Type B pancreatic cell (in vitro differentiated cells): ENCODE measurements around the gene MRPL46. TPM values are rescaled to one million over a fixed set of nuclear protein-coding genes. Genes with fewer than 3 reads are reported as not detected.
"Not testable (repeated sequence)": the region's sequence is repeated elsewhere in the genome, so short reads cannot be mapped to it uniquely, and the experiment has no call there.

Source experiments
- DNase-seq: peaks from one replicate; pipeline ENCODE4 v3.0.0; 2021; ENCODE audit warnings: mixed read lengths; ENCODE audit not compliant: unreplicated experiment; ENCODE audit errors: extremely low spot score
- H3K27ac Mint-ChIP-seq: 2 replicates; pipeline ENCODE4 v1.8.0; 2021; ENCODE audit warnings: mild to moderate bottlenecking, mixed read lengths
- H3K27me3 Mint-ChIP-seq: 2 replicates; pipeline ENCODE4 v1.8.0; 2021; ENCODE audit warnings: mixed read lengths
- H3K36me3 Mint-ChIP-seq: 2 replicates; pipeline ENCODE4 v1.8.0; 2021; ENCODE audit warnings: mixed read lengths
- H3K4me1 Mint-ChIP-seq: one replicate; pipeline ENCODE4 v1.8.0; 2021; ENCODE audit warnings: mixed read lengths; ENCODE audit not compliant: unreplicated experiment
- H3K4me3 Mint-ChIP-seq: 2 replicates; pipeline ENCODE4 v1.8.0; 2021; ENCODE audit warnings: mild to moderate bottlenecking, mixed read lengths
- H3K9me3 Mint-ChIP-seq: 2 replicates; pipeline ENCODE4 v1.8.0; 2021; ENCODE audit warnings: mixed read lengths
- total RNA-seq: library from RNA; stranded (reverse); gene quantifications from 2 replicates; pipeline ENCODE4 v1.2.1, GENCODE V29; 2021; ENCODE audit warnings: low replicate concordance
- TF ChIP-seq, protein P1 (sequence below): fragments of 200-600 bp; sonication (generic); conservative IDR thresholded peaks from 2 replicates; pipeline ENCODE4 v1.5.0; 2021; ENCODE audit warnings: antibody characterized with exemption, mild to moderate bottlenecking

MRPL46 gene
- total RNA-seq, 1 donor from 2014 or later, result 24.8 TPM

DNA sequence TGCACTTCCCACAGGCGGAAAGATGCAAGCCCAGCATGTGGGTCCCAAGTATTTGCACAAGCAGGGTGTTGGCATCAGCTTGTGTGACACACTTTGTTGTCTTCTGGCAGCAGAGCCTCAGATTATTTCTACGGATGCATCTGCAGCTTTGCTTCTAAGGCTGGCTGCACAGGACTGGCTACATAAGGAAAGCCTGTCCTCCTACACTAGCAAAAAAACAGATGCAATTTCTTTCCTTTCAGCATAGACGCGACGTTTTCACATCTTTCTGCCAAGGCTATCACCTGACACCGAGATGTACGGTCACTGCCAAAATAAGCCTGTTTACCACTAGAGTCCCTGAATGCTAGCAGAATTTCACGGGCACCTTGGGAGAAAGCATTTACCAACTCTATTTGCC, 13.8 kb upstream of the MRPL46 start:
- TF ChIP-seq, protein P1, sequence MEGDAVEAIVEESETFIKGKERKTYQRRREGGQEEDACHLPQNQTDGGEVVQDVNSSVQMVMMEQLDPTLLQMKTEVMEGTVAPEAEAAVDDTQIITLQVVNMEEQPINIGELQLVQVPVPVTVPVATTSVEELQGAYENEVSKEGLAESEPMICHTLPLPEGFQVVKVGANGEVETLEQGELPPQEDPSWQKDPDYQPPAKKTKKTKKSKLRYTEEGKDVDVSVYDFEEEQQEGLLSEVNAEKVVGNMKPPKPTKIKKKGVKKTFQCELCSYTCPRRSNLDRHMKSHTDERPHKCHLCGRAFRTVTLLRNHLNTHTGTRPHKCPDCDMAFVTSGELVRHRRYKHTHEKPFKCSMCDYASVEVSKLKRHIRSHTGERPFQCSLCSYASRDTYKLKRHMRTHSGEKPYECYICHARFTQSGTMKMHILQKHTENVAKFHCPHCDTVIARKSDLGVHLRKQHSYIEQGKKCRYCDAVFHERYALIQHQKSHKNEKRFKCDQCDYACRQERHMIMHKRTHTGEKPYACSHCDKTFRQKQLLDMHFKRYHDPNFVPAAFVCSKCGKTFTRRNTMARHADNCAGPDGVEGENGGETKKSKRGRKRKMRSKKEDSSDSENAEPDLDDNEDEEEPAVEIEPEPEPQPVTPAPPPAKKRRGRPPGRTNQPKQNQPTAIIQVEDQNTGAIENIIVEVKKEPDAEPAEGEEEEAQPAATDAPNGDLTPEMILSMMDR, result no peak
- H3K4me1 Mint-ChIP-seq, result peaks cover 5% of the 10 kb centered on the region
- H3K4me3 Mint-ChIP-seq, result no peak overlapping the region
- no peak overlapping the region for H3K27ac Mint-ChIP-seq
- no peaks in the 10 kb centered on the region for H3K9me3 Mint-ChIP-seq
- DNase-seq, result no peak
- H3K27me3 Mint-ChIP-seq, result peaks cover 8% of the 10 kb centered on the region
- peaks cover 7% of the 10 kb centered on the region for H3K36me3 Mint-ChIP-seq

DNA sequence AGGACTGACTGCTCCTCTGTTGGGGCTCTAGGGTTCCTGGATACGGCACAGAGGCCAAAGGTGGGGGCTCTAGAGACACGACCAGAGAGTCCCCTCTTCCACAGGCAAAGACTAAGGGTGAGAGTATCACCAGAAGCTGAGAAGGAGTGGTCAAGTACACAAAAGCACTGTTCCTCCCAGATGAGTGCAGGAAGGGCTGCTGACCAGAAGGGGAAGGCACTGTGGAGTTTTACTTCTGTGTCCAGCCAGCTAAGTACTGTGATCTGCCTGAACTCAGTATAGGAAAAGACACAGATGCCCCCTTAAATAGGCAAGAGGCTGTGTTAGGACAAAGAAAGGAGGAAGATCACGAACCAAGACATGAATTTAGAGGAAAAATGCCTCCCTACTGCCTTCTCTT, 12.0 kb upstream of the MRPL46 start:
- no peaks in the 10 kb centered on the region for H3K4me1 Mint-ChIP-seq
- no peaks in the 10 kb centered on the region for H3K9me3 Mint-ChIP-seq
- H3K4me3 Mint-ChIP-seq, result no peak overlapping the region
- H3K36me3 Mint-ChIP-seq, result peaks cover 7% of the 10 kb centered on the region
- no peaks in the 10 kb centered on the region for H3K27me3 Mint-ChIP-seq
- TF ChIP-seq, protein P1, result no peak
- H3K27ac Mint-ChIP-seq, result no peak overlapping the region
- no peak for DNase-seq

DNA sequence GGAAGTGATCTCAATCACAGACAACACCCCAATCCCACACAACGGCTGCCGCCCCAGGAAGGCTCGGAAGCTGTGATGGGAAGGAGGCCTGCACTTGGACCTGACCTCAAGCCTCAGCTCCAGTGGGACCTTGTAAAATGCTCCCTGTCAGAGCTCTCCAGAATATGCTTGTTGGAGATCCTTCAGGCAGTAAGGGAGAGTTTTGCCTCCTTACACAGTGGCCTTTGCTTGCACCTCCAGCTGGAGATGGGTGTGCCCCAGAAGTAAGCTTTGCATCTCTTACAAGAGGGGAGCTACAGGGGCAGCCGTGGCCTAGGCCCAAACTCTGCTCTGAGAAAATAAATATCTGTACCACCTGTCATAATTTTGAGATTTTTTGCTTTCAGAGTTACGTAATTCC, 10.7 kb upstream of the MRPL46 start:
- H3K27me3 Mint-ChIP-seq, result no peaks in the 10 kb centered on the region

GRCh38 chr15:88477126-88477525, 9.9 kb upstream of the MRPL46 start:
- Mint-ChIP-seq H3K4me3 (no peak overlapping the region), H3K4me1 (no peaks in the 10 kb centered on the region), H3K27ac (no peak overlapping the region), H3K27me3 (no peaks in the 10 kb centered on the region), H3K9me3 (no peaks in the 10 kb centered on the region), H3K36me3 (peaks cover 7% of the 10 kb centered on the region)
- TF ChIP-seq, protein P1, result no peak
- no peak for DNase-seq

More for the DNA sequence above, 10.7 kb upstream of the MRPL46 start:
- Mint-ChIP-seq H3K36me3 (peaks cover 7% of the 10 kb centered on the region), H3K4me1 (no peaks in the 10 kb centered on the region), H3K4me3 (no peak overlapping the region), H3K27ac (no peak overlapping the region), H3K9me3 (no peaks in the 10 kb centered on the region)
- TF ChIP-seq, protein P1, result no peak
- no peak for DNase-seq

DNA sequence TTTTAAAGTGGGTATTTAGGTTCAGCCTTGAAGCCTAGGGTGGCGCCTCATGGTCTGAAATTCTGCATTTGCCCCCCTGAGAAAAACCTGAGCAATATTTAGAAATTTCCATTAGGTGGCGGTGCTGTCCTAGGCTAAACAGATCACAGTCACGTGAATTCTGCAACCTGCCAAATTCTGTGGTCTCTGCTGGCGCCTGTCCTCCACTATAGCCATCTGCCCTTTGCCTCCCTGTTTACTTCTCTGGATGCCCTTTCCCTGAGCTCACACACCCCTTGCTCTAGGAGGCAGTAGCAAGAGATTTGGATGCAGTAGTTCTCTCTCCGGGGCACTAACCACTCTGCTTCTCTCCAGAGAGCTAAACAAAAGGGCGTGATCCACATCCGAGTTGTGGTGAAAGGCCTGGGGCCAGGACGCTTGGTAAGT, 9.5 kb upstream of the MRPL46 start:
- TF ChIP-seq, protein P1, result peak; percentile 78
- H3K4me3 Mint-ChIP-seq, result no peak overlapping the region
- H3K27me3 Mint-ChIP-seq, result no peaks in the 10 kb centered on the region
- H3K27ac Mint-ChIP-seq, result no peak overlapping the region
- no peaks in the 10 kb centered on the region for H3K9me3 Mint-ChIP-seq
- DNase-seq, result no peak
- no peaks in the 10 kb centered on the region for H3K4me1 Mint-ChIP-seq
- peaks cover 6% of the 10 kb centered on the region for H3K36me3 Mint-ChIP-seq

GRCh38 chr15:88473661-88474293, 6.6 kb upstream of the MRPL46 start:
- not testable (repeated sequence) for H3K27me3 Mint-ChIP-seq, DNase-seq, H3K4me1 Mint-ChIP-seq, H3K9me3 Mint-ChIP-seq, H3K27ac Mint-ChIP-seq, H3K4me3 Mint-ChIP-seq, H3K36me3 Mint-ChIP-seq
